ENCODE results near the gene RNF182. TPM values are rescaled to one million over a fixed set of nuclear protein-coding genes. Genes with fewer than 3 reads are reported as not detected.

RNF182 gene
- polyA plus RNA-seq, 2 of the 4 experiments (the other 2 are of a cell fraction), result 2.5 to 4.9 TPM

DNA sequence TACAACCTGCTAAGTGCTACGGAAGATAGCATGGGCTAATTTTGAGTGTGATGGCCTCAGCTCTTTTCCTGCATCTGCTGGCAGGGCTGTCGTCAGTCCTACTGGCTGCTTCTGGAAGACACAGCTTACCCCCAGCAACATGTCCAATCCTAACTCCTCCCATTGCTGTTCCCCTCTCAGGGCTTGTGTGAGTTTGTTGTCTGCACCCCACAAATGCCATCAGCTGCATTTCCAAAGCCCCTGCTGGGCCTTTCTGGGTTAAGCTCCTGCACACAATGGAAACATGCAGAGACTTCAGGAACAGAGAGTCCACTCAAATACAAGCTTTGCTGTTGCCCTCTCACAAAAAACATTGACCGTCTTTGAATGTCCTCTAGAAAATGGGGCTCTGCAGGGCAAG lies 84.7 kb downstream of the RNF182 start:
- Histone ChIP-seq H3K9me3 (no peaks in the 10 kb centered on the region), H3K4me2 (no peak overlapping the region), H3K27ac (no peak overlapping the region), H3K4me1 (no peaks in the 10 kb centered on the region), H3K4me3 (no peak overlapping the region)
- FAIRE-seq (no peak), ATAC-seq (no peak), DNase-seq (ENCODE audit: low read depth in 1 of 2, low spot score in 1 of 2) (no peak)
- WGBS (ENCODE audit: missing lambda C conversion rate), result 71% methylated on average over 3 of the region's 3 CpGs
- CTCF ChIA-PET, result no interaction called here
- TF ChIP-seq RARB (CRISPR knock-in tag; IDR thresholded peaks at IDR 0.05), result no peak
- no peak for TF ChIP-seq HDAC2 (IDR thresholded peaks at IDR 0.05)
- TF ChIP-seq, protein P1, sequence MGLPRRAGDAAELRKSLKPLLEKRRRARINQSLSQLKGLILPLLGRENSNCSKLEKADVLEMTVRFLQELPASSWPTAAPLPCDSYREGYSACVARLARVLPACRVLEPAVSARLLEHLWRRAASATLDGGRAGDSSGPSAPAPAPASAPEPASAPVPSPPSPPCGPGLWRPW (IDR thresholded peaks at IDR 0.05), result no peak
- TF ChIP-seq EHF (CRISPR knock-in tag; IDR thresholded peaks at IDR 0.05), result no peak
- POLR2A ChIA-PET, result no interaction called here

DNA sequence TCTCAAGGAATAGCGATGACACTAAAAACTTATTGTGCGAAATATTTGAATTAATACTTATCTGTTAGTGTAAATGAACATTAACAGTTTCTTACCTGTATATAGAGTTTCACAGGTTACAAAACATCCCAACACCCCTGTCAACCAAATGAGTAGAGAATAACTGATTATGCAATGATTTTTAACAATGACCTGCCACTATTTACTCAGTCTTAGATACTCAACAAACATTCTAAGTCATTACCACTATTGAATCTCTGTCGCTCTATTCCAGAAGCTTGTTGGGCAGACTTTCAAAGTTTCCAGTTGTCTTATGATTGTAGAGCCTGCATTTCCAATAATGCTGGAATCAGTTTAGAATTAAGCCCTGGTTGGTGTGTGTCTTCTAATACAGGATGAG lies 85.5 kb downstream of the RNF182 start:
- H3K4me2 ChIP-seq, result no peak overlapping the region
- ATAC-seq, result no peak
- DNase-seq (ENCODE audit: low read depth in 1 of 2, low spot score in 1 of 2), result no peak
- CTCF ChIA-PET, result no interaction called here
- no peaks in the 10 kb centered on the region for H3K9me3 ChIP-seq
- FAIRE-seq, result no peak
- no peak overlapping the region for H3K4me3 ChIP-seq
- 54% methylated on average over 3 of the region's 3 CpGs for WGBS (ENCODE audit: missing lambda C conversion rate)
- no peak overlapping the region for H3K27ac ChIP-seq
- TF ChIP-seq, protein P2, sequence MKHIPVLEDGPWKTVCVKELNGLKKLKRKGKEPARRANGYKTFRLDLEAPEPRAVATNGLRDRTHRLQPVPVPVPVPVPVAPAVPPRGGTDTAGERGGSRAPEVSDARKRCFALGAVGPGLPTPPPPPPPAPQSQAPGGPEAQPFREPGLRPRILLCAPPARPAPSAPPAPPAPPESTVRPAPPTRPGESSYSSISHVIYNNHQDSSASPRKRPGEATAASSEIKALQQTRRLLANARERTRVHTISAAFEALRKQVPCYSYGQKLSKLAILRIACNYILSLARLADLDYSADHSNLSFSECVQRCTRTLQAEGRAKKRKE (CRISPR knock-in tag; IDR thresholded peaks at IDR 0.05; ENCODE audit: low read depth), result no peak
- TF ChIP-seq HEYL (CRISPR knock-in tag; IDR thresholded peaks at IDR 0.05), result no peak
- TF ChIP-seq EP300 (IDR thresholded peaks at IDR 0.05), result no peak
- TF ChIP-seq KDM5A (IDR thresholded peaks at IDR 0.05), result no peak
- no peak for TF ChIP-seq JUNB (IDR thresholded peaks at IDR 0.05)
- TF ChIP-seq POLR2AphosphoS2 (conservative IDR thresholded peaks at IDR 0.05; ENCODE audit: low read length), result no peak
- no peak for TF ChIP-seq CHD2 (IDR thresholded peaks at IDR 0.05; ENCODE audit: low read length, partially characterized antibody)
- no peak for TF ChIP-seq CBX8 (IDR thresholded peaks at IDR 0.05)
- TF ChIP-seq GATA3 (IDR thresholded peaks at IDR 0.05; ENCODE audit: borderline replicate concordance), result no peak
- no peak for TF ChIP-seq RCOR1 (IDR thresholded peaks at IDR 0.05; ENCODE audit: low read depth, low read length)
- TF ChIP-seq, protein P3, sequence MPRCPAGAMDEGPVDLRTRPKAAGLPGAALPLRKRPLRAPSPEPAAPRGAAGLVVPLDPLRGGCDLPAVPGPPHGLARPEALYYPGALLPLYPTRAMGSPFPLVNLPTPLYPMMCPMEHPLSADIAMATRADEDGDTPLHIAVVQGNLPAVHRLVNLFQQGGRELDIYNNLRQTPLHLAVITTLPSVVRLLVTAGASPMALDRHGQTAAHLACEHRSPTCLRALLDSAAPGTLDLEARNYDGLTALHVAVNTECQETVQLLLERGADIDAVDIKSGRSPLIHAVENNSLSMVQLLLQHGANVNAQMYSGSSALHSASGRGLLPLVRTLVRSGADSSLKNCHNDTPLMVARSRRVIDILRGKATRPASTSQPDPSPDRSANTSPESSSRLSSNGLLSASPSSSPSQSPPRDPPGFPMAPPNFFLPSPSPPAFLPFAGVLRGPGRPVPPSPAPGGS (IDR thresholded peaks at IDR 0.05), result no peak
- no peak for TF ChIP-seq HDAC2 (IDR thresholded peaks at IDR 0.05)
- no peak for TF ChIP-seq ZNF302 (CRISPR knock-in tag; IDR thresholded peaks at IDR 0.05)
- TF ChIP-seq CHD4 (IDR thresholded peaks at IDR 0.05; ENCODE audit: borderline replicate concordance), result no peak
- no peaks in the 10 kb centered on the region for H3K4me1 ChIP-seq
- POLR2A ChIA-PET, result no interaction called here

DNA sequence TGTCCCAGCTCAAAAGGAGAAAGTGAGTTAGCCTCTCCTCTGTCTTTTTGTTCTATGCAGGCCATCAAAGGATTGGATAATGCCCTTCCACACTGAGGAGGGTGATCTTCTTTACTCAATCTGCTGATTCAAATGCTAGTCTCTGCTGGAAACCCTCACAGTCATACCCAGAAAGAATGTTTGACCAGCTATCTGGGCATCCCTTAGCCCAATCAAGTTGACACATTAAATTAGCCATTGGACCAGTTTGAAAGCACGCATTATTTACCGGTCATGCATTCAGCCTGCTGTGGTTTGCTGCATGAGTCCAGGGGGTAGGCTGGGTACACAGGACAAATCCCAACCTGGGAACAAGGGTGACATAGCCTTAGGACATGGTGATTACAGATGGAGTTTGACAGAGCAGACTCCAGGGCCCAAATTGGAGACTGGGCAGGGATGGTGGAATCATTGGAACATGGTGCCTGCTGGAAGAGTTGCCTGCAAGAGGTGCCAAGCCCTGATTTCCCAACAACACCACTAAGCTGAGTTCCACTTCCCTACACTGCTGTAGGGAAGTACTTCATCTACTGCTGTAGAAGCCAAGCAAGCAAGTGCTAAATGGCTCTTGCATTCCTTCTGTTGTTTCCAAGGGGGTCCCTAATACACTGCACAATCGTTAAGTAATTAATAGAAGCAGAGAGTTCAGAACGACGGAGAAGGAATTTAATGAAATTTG lies 87.7 kb downstream of the RNF182 start:
- TF ChIP-seq EHMT2 (IDR thresholded peaks at IDR 0.05; ENCODE audit: low read depth), result no peak
- TF ChIP-seq, protein P4, sequence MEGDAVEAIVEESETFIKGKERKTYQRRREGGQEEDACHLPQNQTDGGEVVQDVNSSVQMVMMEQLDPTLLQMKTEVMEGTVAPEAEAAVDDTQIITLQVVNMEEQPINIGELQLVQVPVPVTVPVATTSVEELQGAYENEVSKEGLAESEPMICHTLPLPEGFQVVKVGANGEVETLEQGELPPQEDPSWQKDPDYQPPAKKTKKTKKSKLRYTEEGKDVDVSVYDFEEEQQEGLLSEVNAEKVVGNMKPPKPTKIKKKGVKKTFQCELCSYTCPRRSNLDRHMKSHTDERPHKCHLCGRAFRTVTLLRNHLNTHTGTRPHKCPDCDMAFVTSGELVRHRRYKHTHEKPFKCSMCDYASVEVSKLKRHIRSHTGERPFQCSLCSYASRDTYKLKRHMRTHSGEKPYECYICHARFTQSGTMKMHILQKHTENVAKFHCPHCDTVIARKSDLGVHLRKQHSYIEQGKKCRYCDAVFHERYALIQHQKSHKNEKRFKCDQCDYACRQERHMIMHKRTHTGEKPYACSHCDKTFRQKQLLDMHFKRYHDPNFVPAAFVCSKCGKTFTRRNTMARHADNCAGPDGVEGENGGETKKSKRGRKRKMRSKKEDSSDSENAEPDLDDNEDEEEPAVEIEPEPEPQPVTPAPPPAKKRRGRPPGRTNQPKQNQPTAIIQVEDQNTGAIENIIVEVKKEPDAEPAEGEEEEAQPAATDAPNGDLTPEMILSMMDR (IDR thresholded peaks at IDR 0.05), result no peak
- TF ChIP-seq MAFK (IDR thresholded peaks at IDR 0.05; ENCODE audit: partially characterized antibody), result no peak
- no peak for TF ChIP-seq RFX5 (IDR thresholded peaks at IDR 0.05)
- no peak for TF ChIP-seq ZFP36 (IDR thresholded peaks at IDR 0.05; ENCODE audit: borderline replicate concordance, partially characterized antibody)
- no peak for TF ChIP-seq ZNF302 (CRISPR knock-in tag; IDR thresholded peaks at IDR 0.05)
- TF ChIP-seq, protein P5, sequence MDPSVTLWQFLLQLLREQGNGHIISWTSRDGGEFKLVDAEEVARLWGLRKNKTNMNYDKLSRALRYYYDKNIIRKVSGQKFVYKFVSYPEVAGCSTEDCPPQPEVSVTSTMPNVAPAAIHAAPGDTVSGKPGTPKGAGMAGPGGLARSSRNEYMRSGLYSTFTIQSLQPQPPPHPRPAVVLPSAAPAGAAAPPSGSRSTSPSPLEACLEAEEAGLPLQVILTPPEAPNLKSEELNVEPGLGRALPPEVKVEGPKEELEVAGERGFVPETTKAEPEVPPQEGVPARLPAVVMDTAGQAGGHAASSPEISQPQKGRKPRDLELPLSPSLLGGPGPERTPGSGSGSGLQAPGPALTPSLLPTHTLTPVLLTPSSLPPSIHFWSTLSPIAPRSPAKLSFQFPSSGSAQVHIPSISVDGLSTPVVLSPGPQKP (IDR thresholded peaks at IDR 0.05; ENCODE audit: low read depth, low read length), result no peak
- no peak for TF ChIP-seq BHLHE40 (IDR thresholded peaks at IDR 0.05; ENCODE audit: low read depth, low read length)
- no peak for TF ChIP-seq RARB (CRISPR knock-in tag; IDR thresholded peaks at IDR 0.05)
- TF ChIP-seq CEBPB (IDR thresholded peaks at IDR 0.05), result no peak
- no peak for TF ChIP-seq HOXB5 (CRISPR knock-in tag; IDR thresholded peaks at IDR 0.05)
- TF ChIP-seq RAD21 (conservative IDR thresholded peaks at IDR 0.05 in 1 of 2, IDR thresholded peaks at IDR 0.05 in 1 of 2), result no peak
- no peak for TF ChIP-seq FOSB (CRISPR knock-in tag; IDR thresholded peaks at IDR 0.05)
- no peak for TF ChIP-seq MAZ (IDR thresholded peaks at IDR 0.05; ENCODE audit: borderline replicate concordance, low read depth, low read length)
- Histone ChIP-seq H3K4me1 (no peaks in the 10 kb centered on the region), H3K9me3 (no peaks in the 10 kb centered on the region), H3K4me3 (no peak overlapping the region), H3K4me2 (no peak overlapping the region), H3K27ac (no peak overlapping the region)
- CTCF ChIA-PET, result interaction anchor here (1.0 to 1.6 kb wide), 2 partner anchors 31 to 104 kb away, joined by 3 to 4 read pairs; no protein-coding TSS in a partner anchor
- FAIRE-seq (no peak), ATAC-seq (no peak), DNase-seq (ENCODE audit: low read depth in 1 of 2, low spot score in 1 of 2) (no peak)
- 60% methylated on average over 5 of the region's 5 CpGs for WGBS (ENCODE audit: missing lambda C conversion rate)
- POLR2A ChIA-PET, result no interaction called here

Data from A549 (cell line).